PC-3 (cell line): Measurements from ENCODE around the gene SLC44A1. TPM values are rescaled to one million over a fixed set of nuclear protein-coding genes. Genes with fewer than 3 reads are reported as not detected.

Experiments
- ATAC-seq: fragments of 200-7000 bp; cut with Tn5 transposase; 2 replicates; pipeline ENCODE4 v1.9.1; 2020; ENCODE audit warnings: mild to moderate bottlenecking, moderate library complexity
- BruUV-seq: library from RNA; stranded (reverse); fragments of 400-500 nt; replicated peaks from 2 replicates; lab custom pipeline; 2021; lab: Mats Ljungman, UMichigan
- CTCF ChIA-PET: fragments of 300-600 bp; sonication (Branson Sonifier 250); formaldehyde crosslinking; loops from one replicate; lab custom pipeline; 2022; ENCODE audit warnings: antibody characterized with exemption; lab: Charles Lee
- POLR2A ChIA-PET: fragments of 300-600 bp; sonication (Branson Sonifier 250); formaldehyde crosslinking; loops from one replicate; lab custom pipeline; 2022; ENCODE audit warnings: antibody characterized with exemption; ENCODE audit not compliant: unreplicated experiment; lab: Charles Lee
- DNase-seq: peaks from one replicate; pipeline ENCODE4 v3.0.0-alpha.2; 2015
- H2AFZ ChIP-seq: fragments of 300-600 bp; sonication (generic); 2 replicates; pipeline ENCODE4 v1.6.0; 2016; ENCODE audit warnings: antibody characterized with exemption, low read length
- H3F3A ChIP-seq: fragments of 300-600 bp; sonication (generic); one replicate; pipeline ENCODE4 v1.6.0; 2017; ENCODE audit warnings: antibody characterized with exemption, low read length, control low read depth, mild to moderate bottlenecking; ENCODE audit not compliant: unreplicated experiment
- H3K27ac ChIP-seq: fragments of 300-600 bp; sonication (generic); 2 replicates; pipeline ENCODE4 v1.5.1; 2016; ENCODE audit warnings: mild to moderate bottlenecking, low read length
- H3K27me3 ChIP-seq: fragments of 300-600 bp; sonication (generic); 2 replicates; pipeline ENCODE4 v1.6.1; 2016; ENCODE audit warnings: low read length, mixed read lengths
- H3K36me3 ChIP-seq: fragments of 300-600 bp; sonication (generic); 2 replicates; pipeline ENCODE4 v1.6.1; 2016; ENCODE audit warnings: low read depth, mixed run types, low read length, mixed read lengths
- H3K4me1 ChIP-seq: fragments of 300-600 bp; sonication (generic); 2 replicates; pipeline ENCODE4 v1.5.1; 2016; ENCODE audit warnings: low read length; ENCODE audit not compliant: insufficient read depth
- H3K4me2 ChIP-seq: fragments of 300-600 bp; sonication (generic); 2 replicates; pipeline ENCODE4 v1.6.0; 2016; ENCODE audit warnings: low read length
- H3K4me3 ChIP-seq: fragments of 300-600 bp; sonication (generic); 2 replicates; pipeline ENCODE4 v1.5.1; 2016; ENCODE audit warnings: mild to moderate bottlenecking, low read length, mixed read lengths
- H3K79me2 ChIP-seq: fragments of 300-600 bp; sonication (generic); 2 replicates; pipeline ENCODE4 v1.6.1; 2017; ENCODE audit warnings: low read length, mixed read lengths
- H3K9ac ChIP-seq: fragments of 300-600 bp; sonication (generic); 2 replicates; pipeline ENCODE4 v1.6.0; 2016; ENCODE audit warnings: mild to moderate bottlenecking, low read length
- H3K9me2 ChIP-seq: fragments of 300-600 bp; sonication (generic); replicated peaks from 2 replicates; pipeline ENCODE4 v1.6.1; 2016; ENCODE audit warnings: mixed run types, low read length, mixed read lengths
- H3K9me3 ChIP-seq: fragments of 300-600 bp; sonication (generic); 2 replicates; pipeline ENCODE4 v1.6.1; 2016; ENCODE audit warnings: low read length, mixed read lengths
- H4K20me1 ChIP-seq: fragments of 300-600 bp; sonication (generic); 2 replicates; pipeline ENCODE4 v1.6.1; 2016; ENCODE audit warnings: low read length, mixed read lengths
- EZH2 ChIP-seq: fragments of 300-600 bp; sonication (generic); IDR thresholded peaks from one replicate; pipeline ENCODE4 v1.6.1; 2017; ENCODE audit warnings: antibody characterized with exemption, mild to moderate bottlenecking, low read length; ENCODE audit not compliant: unreplicated experiment
- EZH2phosphoT487 ChIP-seq: fragments of 300-600 bp; sonication (generic); IDR thresholded peaks from 2 replicates; pipeline ENCODE4 v1.6.1; 2018; ENCODE audit warnings: mild to moderate bottlenecking, antibody characterized with exemption, low read length, borderline replicate concordance
- intact Hi-C: fragments of 100-400 bp; cut with micrococcal nuclease; formaldehyde crosslinking; loops from 2 replicates; pipeline ENCODE4 v1.9.0; 2023
- total RNA-seq: library from RNA; depleted of rRNA; stranded (reverse); fragments of >200 nt; gene quantifications from 2 replicates; pipeline ENCODE4 v1.2.3, GENCODE V29; 2014
- TF ChIP-seq, protein P1 (sequence below): fragments of 300-600 bp; sonication (generic); conservative IDR thresholded peaks from 2 replicates; pipeline ENCODE4 v1.5.1; 2017; ENCODE audit warnings: antibody characterized with exemption, low read depth, mild to moderate bottlenecking, low read length

SLC44A1 gene
- total RNA-seq, 1 experiment from 2014 or later: 16.1 TPM

DNA sequence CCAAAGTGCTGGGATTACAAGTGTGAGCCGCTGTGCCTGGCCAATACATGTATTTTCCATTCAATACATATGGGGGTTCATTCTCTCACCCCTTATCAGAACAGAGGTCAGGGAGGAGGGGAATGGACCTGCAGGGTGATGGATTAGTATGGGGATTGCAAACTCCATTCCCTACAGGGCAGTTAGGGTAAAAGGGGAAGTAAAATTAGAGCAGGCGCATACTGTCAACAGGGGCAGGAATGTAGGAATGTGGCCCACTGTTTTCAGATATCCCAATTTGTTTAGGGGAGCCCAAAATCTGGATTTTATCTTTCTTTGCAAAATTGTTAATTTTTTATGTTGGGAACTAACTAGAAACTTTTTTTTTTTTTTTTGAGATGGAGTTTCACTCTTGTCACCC, 46.4 kb upstream of the SLC44A1 start:
- Histone ChIP-seq H3K9ac (no peak overlapping the region), H3K9me3 (no peaks in the 10 kb centered on the region), H3K27me3 (no peaks in the 10 kb centered on the region), H3K27ac (no peak overlapping the region), H3K4me2 (no peak overlapping the region), H2AFZ (no peak overlapping the region), H3K4me3 (no peak overlapping the region), H4K20me1 (no peaks in the 10 kb centered on the region), H3K79me2 (no peaks in the 10 kb centered on the region), H3F3A (no peaks in the 10 kb centered on the region), H3K36me3 (no peaks in the 10 kb centered on the region), H3K4me1 (no peaks in the 10 kb centered on the region), H3K9me2 (no peaks in the 10 kb centered on the region)
- ATAC-seq: no peak
- DNase-seq: no peak
- TF ChIP-seq, protein P1, sequence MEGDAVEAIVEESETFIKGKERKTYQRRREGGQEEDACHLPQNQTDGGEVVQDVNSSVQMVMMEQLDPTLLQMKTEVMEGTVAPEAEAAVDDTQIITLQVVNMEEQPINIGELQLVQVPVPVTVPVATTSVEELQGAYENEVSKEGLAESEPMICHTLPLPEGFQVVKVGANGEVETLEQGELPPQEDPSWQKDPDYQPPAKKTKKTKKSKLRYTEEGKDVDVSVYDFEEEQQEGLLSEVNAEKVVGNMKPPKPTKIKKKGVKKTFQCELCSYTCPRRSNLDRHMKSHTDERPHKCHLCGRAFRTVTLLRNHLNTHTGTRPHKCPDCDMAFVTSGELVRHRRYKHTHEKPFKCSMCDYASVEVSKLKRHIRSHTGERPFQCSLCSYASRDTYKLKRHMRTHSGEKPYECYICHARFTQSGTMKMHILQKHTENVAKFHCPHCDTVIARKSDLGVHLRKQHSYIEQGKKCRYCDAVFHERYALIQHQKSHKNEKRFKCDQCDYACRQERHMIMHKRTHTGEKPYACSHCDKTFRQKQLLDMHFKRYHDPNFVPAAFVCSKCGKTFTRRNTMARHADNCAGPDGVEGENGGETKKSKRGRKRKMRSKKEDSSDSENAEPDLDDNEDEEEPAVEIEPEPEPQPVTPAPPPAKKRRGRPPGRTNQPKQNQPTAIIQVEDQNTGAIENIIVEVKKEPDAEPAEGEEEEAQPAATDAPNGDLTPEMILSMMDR: no peak
- TF ChIP-seq EZH2phosphoT487 (no peak), EZH2 (no peak)
- intact Hi-C loops: no loop called here
- BruUV-seq: no TSS peak
- POLR2A ChIA-PET: no interaction called here
- CTCF ChIA-PET: no interaction called here

DNA sequence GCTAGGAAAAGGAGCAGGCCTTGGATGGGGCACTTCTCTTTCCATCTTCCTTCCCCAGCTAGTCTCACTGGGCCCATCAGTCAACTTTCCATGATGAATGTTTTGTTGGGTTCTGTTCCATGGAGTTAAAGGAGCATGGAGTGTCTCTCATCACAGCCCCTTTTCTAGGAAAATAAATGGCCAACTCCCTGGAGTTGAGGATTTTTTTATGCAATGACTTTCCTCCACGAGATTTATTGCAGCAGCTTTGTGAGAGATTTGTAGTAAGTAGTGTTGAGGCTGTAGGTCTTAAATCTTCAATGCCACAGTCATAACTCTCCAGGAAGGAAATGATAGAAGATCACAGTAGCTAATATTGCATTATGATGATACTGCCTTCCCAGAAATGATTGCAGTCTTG, 45.6 kb upstream of the SLC44A1 start:
- ATAC-seq (no peak), DNase-seq (no peak)
- Histone ChIP-seq H3K4me1 (no peaks in the 10 kb centered on the region), H3K4me3 (no peak overlapping the region), H4K20me1 (no peaks in the 10 kb centered on the region), H3K9me2 (no peaks in the 10 kb centered on the region), H3K9ac (no peak overlapping the region), H3K36me3 (no peaks in the 10 kb centered on the region), H3F3A (no peaks in the 10 kb centered on the region), H3K27ac (no peak overlapping the region), H2AFZ (no peak overlapping the region), H3K4me2 (no peak overlapping the region), H3K79me2 (no peaks in the 10 kb centered on the region), H3K27me3 (no peaks in the 10 kb centered on the region), H3K9me3 (no peaks in the 10 kb centered on the region)
- TF ChIP-seq, protein P1: no peak
- no peak for TF ChIP-seq EZH2phosphoT487
- no peak for TF ChIP-seq EZH2
- intact Hi-C loops: no loop called here
- ChIA-PET CTCF (no interaction called here), POLR2A (no interaction called here)
- no TSS peak for BruUV-seq

DNA sequence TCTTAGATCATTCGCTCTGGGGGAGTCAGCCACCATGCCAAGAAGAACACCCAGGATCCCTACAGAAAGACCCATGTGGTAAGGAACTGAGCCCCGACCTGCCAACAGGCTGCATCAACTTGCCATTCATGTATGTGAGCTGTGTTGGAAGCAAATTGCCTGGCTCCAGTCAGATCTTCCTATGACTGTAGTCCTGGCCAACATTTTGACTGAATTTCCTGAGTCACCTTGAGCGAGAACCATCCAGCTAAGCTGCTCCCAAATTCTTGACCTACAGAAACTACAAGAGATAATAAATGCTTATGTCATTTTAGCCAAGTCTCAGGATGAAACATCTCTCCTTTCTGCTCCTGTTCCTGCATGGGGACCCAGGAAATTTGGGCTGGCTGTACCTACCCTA, 40.0 kb upstream of the SLC44A1 start:
- ChIA-PET CTCF (no interaction called here), POLR2A (no interaction called here)
- no peak for ATAC-seq
- Histone ChIP-seq H3K36me3 (no peaks in the 10 kb centered on the region), H3K4me2 (no peak overlapping the region), H3K27ac (no peak overlapping the region), H3K9ac (no peak overlapping the region), H3F3A (no peaks in the 10 kb centered on the region), H3K9me3 (no peaks in the 10 kb centered on the region), H3K9me2 (no peaks in the 10 kb centered on the region), H2AFZ (no peak overlapping the region), H3K4me3 (no peak overlapping the region), H3K27me3 (no peaks in the 10 kb centered on the region), H3K79me2 (no peaks in the 10 kb centered on the region), H4K20me1 (no peaks in the 10 kb centered on the region), H3K4me1 (peaks cover 19% of the 10 kb centered on the region)
- BruUV-seq: no TSS peak
- TF ChIP-seq, protein P1: no peak
- no peak for TF ChIP-seq EZH2
- TF ChIP-seq EZH2phosphoT487: no peak
- no peak for DNase-seq
- intact Hi-C loops: no loop called here
